ENCODE results near the gene NGEF.

- no peak for TF ChIP-seq CTCF (IDR thresholded peaks at IDR 0.05)
- no peak for TF ChIP-seq POLR2AphosphoS5 (IDR thresholded peaks at IDR 0.05)
- TF ChIP-seq POLR2A (IDR thresholded peaks at IDR 0.05) = no peak
These were observed 58.4 kb downstream of the NGEF start for GRCh38 chr2:232954691-232955090.
